Activated naive CD8-positive, alpha-beta T cell (primary cell): Measurements from ENCODE around the gene SORCS1.

ENCODE experiments used
- H3K27ac Mint-ChIP-seq: one replicate; pipeline ENCODE4 v1.8.0; 2021; ENCODE audit warnings: mixed read lengths
- H3K27me3 Mint-ChIP-seq: one replicate; pipeline ENCODE4 v1.8.0; 2021; ENCODE audit warnings: mixed read lengths
- H3K36me3 Mint-ChIP-seq: one replicate; pipeline ENCODE4 v1.8.0; 2021; ENCODE audit warnings: mixed read lengths
- H3K4me1 Mint-ChIP-seq: one replicate; pipeline ENCODE4 v1.8.0; 2021; ENCODE audit warnings: low read depth, mixed read lengths
- H3K4me3 Mint-ChIP-seq: one replicate; pipeline ENCODE4 v1.8.0; 2021; ENCODE audit warnings: mild to moderate bottlenecking, mixed read lengths
- H3K9me3 Mint-ChIP-seq: one replicate; pipeline ENCODE4 v1.8.0; 2021; ENCODE audit warnings: low read depth, mixed read lengths

The SORCS1 gene

DNA sequence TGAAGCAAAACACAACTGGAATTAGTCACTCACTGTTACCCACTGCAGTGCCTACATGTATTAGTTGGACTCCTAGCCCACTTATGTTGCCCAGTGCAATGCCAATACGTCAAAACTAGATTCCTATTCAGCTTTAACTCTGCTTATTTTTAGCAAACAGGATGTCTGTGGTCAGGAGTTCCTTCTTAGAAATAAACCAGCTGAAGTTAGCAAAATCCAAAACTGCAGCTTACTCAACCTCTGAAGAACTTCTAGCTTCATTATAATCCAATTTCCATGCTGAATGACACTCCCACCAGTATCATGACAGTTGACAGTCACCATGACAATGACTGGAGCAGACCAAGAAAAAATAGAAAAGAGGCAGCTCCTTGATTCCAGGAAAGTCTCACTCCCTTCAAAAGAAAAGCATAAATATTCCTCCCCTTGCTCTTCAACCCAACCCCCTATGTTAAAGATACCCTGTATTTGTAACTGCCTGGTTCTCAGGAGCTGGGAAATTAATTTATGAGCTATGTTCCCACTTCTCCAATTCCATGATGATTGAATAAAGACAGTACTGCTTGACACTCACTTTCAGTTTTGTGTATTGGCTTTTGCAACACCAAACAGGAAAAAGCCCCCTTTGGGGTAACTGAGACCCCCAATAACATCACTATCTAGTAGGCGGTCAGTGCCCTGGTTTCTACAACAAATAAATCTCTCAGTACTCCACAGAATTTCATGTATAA lies 327.4 kb downstream of the SORCS1 start:
- peaks cover 4% of the 10 kb centered on the region for H3K9me3 Mint-ChIP-seq
- no peak overlapping the region for H3K27ac Mint-ChIP-seq
- H3K36me3 Mint-ChIP-seq = no peaks in the 10 kb centered on the region
- H3K27me3 Mint-ChIP-seq = no peaks in the 10 kb centered on the region
- peaks cover 9% of the 10 kb centered on the region for H3K4me1 Mint-ChIP-seq
- H3K4me3 Mint-ChIP-seq = no peak overlapping the region

DNA sequence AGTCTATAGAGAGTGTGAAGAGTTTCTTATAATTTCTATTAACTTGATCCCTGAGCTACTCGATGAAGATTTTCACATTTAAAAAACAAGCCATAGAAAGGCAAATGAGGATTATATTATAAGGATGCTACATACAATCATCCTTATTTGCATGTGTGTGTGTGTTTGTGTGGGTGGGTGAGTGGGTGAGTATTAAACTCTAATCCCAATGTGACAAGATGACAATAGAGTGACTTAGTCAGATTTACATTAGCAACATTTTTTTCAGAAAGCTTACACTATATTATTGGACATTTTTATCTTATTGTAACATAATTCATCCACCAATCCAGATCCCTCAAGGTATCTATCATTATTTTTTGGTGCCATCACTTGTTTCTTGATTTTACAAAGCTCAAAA lies 331.7 kb downstream of the SORCS1 start:
- Mint-ChIP-seq H3K36me3 (no peaks in the 10 kb centered on the region), H3K4me3 (no peak overlapping the region), H3K4me1 (peaks cover 9% of the 10 kb centered on the region), H3K27ac (no peak overlapping the region), H3K9me3 (no peaks in the 10 kb centered on the region), H3K27me3 (no peaks in the 10 kb centered on the region)

DNA sequence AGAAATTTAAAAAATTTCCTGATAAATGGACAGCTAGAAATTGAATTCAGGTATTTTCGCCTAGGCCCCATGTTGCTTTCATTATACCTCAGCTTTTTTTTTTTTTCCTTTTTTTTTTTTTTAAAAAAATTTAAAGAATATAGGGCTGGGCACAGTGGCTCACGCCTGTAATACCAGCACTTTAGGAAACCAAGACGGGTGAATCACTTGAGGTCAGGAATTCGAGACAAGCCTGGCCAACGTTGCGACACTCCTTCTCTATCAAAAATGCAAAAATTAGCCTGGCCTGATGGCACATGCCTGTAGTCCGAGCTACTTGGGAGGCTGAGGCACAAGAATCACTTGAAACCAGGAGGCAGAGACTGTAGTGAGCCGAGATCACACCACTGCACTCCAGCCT lies 334.0 kb downstream of the SORCS1 start:
- Mint-ChIP-seq H3K27me3 (no peaks in the 10 kb centered on the region), H3K36me3 (no peaks in the 10 kb centered on the region), H3K9me3 (no peaks in the 10 kb centered on the region), H3K27ac (no peak overlapping the region), H3K4me1 (no peaks in the 10 kb centered on the region), H3K4me3 (no peak overlapping the region)

DNA sequence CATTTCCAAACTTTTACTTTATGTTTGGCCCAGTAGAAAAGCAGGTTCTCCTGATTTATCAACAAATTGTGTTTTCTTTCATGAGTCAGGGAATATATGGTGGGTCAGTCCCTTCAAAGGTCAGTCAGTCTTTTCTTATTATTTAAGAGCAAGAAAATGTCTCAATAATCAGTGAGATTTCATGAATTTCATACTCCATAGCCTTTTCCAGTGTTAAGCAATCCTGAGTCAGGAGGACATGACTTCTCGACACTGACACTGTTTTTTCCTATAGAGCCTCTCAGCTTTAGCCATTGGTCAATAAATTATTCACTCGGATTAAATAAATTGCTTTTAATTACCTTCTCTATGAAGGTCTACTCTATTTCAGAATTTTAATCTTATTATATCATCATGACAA lies 334.5 kb downstream of the SORCS1 start:
- Mint-ChIP-seq H3K9me3 (no peaks in the 10 kb centered on the region), H3K4me1 (no peaks in the 10 kb centered on the region), H3K27ac (no peak overlapping the region), H3K4me3 (no peak overlapping the region), H3K36me3 (no peaks in the 10 kb centered on the region), H3K27me3 (no peaks in the 10 kb centered on the region)

DNA sequence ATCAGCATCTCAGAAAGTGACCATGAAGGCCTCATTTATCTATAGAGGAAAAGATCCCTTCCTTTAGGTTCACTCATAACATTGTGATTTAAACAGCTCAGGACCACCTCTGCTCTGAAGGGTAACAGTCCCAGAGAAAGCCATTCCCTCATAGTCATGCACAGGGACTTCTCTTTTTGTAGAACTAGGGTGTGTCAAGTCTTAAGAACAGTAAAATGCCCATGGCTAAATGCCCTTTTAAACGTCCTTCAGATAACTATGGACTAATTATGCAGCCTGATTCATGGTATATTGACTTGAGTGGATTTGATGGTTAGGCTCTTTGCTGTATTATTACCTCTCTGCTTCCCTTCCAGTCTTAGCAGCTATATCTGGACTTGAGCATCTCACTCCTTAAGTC lies 337.8 kb downstream of the SORCS1 start:
- no peak overlapping the region for H3K4me3 Mint-ChIP-seq
- H3K36me3 Mint-ChIP-seq = no peaks in the 10 kb centered on the region
- H3K9me3 Mint-ChIP-seq = no peaks in the 10 kb centered on the region
- no peaks in the 10 kb centered on the region for H3K4me1 Mint-ChIP-seq
- no peak overlapping the region for H3K27ac Mint-ChIP-seq
- no peaks in the 10 kb centered on the region for H3K27me3 Mint-ChIP-seq

DNA sequence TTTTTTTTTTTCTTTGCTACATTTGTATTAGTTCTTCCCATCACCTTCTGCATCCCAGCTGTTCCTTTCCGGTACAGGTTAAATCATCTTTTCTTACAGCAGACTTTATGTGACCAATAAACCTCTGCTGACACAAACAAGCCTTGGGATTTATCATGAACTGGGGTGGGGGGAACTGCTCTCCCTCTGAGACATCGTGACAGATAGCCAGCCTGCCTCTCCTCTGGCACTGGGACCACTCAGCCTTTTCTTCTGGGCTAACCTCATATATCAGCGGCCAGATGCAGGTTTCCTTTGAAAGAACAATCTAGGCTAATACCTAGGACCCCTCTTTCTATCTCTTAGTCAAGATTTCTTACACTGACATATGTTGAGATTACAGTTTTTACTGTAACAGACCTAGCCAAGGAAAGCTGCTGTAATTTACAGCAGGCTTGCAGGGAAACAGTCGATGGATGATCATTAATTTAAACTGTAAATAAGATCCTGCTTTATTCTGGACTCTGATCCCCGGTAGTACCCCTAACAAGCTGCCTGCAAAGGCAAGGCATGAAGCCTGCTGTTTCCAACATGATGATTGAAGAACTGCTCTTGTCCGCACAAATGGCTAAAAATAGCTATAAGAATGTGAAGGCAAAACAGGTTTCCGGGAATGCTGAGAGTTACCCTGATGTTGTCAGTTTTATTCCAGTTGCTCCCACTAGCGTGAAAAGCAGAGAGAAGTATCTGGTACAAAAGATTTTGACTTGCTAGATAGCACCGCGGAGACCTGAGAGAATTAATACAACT lies 338.7 kb downstream of the SORCS1 start:
- no peaks in the 10 kb centered on the region for H3K27me3 Mint-ChIP-seq
- no peaks in the 10 kb centered on the region for H3K36me3 Mint-ChIP-seq
- H3K9me3 Mint-ChIP-seq = no peaks in the 10 kb centered on the region
- H3K4me3 Mint-ChIP-seq = no peak overlapping the region
- no peak overlapping the region for H3K27ac Mint-ChIP-seq
- no peaks in the 10 kb centered on the region for H3K4me1 Mint-ChIP-seq

DNA sequence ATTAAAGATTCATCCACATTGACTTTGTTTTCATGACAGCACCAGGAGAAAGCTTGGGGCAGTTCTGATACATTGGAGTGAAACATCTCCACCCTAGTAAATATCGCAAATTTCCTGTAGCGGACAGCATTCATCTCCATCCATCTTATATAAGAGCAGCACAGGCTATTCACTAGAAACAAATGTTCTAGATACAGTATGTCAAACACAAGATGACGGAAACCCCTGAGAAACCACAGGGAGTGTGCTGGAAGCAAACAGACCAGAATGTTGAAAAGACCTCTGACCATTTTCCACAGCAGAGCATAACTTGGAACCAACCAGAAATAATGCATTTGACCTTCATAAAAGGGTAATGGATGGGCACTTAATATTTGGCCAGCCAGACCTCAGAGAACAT lies 343.9 kb downstream of the SORCS1 start:
- no peaks in the 10 kb centered on the region for H3K27me3 Mint-ChIP-seq
- no peaks in the 10 kb centered on the region for H3K4me1 Mint-ChIP-seq
- no peaks in the 10 kb centered on the region for H3K36me3 Mint-ChIP-seq
- no peak overlapping the region for H3K27ac Mint-ChIP-seq
- H3K4me3 Mint-ChIP-seq = no peak overlapping the region
- H3K9me3 Mint-ChIP-seq = no peaks in the 10 kb centered on the region

DNA sequence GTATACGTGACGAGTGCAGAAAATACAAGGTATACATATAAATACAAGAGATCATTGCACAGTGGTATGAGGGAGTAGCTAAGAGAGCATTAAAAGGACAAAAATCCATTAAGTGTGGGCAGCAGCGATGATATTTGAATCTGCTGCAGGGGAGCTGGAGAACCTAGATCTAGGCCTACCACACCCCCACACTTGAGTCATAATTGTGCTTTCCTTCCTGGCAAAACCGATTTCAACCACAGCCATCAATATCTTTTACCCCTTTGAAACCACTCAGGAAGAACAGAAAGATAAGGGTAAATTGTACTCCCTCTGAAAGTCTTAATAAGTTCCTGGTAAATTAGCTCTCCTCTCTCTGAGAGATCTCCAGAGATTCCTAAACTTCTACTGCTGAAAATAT lies 345.0 kb downstream of the SORCS1 start:
- H3K4me3 Mint-ChIP-seq = no peak overlapping the region
- no peaks in the 10 kb centered on the region for H3K4me1 Mint-ChIP-seq
- H3K27me3 Mint-ChIP-seq = no peaks in the 10 kb centered on the region
- no peaks in the 10 kb centered on the region for H3K36me3 Mint-ChIP-seq
- H3K27ac Mint-ChIP-seq = no peak overlapping the region
- H3K9me3 Mint-ChIP-seq = no peaks in the 10 kb centered on the region

DNA sequence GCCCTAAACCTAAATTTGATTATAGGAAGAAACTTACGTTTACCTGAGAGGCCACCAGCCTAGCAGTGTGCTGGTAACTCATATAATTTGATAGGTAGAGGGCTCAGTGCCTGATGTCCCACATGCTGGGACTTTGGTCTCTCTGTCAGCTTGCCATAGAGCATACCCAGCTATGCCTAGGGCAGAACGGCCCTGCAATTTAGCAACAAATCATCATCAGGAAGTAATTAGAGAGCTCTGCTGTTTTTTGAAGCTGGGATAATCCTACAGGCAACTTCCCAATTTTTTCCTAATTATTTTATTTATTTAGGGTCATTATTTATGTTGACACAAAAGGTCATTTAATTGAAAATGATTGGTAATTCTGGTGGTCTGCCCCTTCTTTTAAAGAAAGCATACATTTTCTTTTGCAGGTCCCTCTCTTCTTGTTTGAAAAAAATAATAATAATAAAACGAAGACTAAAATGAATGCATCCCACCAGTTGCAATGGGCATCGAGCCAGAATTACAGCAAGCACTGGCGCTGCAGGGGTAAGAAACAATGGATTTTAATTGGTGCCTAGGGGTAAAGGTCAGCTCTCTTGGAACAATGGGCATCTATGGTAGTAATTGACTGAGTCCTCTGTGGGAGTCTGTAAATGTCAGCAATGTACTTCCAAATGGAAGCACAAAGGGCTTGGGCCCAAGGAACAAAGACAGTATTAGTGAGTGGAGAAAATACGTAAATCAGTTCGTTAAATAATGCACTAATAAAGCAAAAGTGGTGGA lies 348.0 kb downstream of the SORCS1 start:
- H3K36me3 Mint-ChIP-seq = no peaks in the 10 kb centered on the region
- H3K27me3 Mint-ChIP-seq = no peaks in the 10 kb centered on the region
- H3K9me3 Mint-ChIP-seq = no peaks in the 10 kb centered on the region
- no peak overlapping the region for H3K27ac Mint-ChIP-seq
- no peak overlapping the region for H3K4me3 Mint-ChIP-seq
- H3K4me1 Mint-ChIP-seq = no peaks in the 10 kb centered on the region

DNA sequence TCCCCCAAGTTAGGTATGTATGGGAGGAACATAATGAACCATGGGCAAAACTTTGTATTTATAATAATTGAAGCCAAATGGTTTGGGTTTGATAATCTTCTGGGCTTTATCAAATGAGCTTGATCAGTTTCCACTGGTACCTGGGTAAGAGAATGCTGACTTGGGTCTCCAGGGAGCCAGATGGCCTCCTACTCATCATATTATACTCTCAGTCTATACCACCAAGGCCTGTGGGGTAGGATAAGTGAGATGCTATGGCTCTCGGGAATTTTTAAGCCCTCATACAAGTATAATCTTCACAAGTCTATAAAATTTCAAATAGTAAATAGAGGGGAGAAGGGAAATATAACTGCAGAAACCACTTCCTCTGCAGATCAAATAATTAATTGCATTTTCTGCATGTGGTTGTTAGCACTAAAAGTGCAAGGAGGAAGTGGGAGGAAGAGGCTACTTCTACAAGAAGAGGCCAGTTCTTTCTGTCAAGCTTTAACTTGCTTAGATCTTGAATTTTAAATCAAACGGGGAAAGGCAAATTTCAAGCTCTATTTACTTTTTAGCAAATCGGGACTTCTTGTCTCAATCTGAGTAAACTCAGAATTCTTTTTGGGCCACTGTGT lies 349.0 kb downstream of the SORCS1 start:
- Mint-ChIP-seq H3K27ac (no peak overlapping the region), H3K4me3 (no peak overlapping the region), H3K9me3 (no peaks in the 10 kb centered on the region), H3K36me3 (no peaks in the 10 kb centered on the region), H3K4me1 (no peaks in the 10 kb centered on the region), H3K27me3 (no peaks in the 10 kb centered on the region)

DNA sequence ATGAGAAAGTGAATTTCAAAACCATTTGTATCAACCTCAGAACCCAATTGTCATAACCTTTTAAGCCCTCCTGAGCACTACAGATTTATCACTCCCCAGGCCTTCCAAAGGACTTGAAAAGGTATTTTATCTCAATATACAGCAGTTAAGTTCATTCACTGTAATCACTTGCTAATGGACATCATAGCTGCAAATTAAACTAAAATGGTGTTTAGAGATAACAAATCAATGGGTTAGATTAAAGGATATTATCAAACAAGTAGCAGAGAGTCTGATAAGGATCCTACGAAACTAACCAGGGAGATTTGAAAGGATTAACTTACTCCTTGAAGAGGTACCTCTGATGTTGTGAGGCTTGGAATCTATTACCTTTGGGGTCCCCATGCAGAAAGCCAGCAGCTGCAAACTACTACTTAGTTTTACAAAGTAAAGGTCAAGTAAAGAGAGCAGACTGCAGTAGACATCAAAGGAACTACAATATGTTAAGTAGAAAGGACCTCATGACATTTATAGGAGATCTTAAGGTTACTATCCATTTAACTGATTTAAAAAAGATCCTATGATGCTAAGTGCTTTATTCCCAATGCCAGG lies 359.4 kb downstream of the SORCS1 start:
- Mint-ChIP-seq H3K27ac (no peak overlapping the region), H3K27me3 (peaks cover 1% of the 10 kb centered on the region)

DNA sequence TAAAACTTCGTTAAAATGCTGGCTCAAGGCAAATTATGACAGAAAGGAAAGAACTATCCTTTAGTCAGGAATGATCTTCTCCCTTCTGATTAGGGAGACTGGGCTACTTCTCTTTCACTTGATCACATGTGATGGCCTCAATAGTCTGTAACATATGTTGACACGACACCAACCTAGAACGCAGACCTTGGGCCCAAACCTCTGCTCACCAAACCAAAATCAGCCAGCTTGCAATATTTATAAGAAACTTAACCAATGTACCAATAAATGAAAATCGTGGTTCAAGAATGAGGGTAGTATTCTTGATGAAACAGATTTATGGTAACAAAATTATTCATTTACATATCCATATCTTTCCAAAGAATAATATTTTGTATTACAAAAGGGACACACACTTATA lies 361.6 kb downstream of the SORCS1 start:
- Mint-ChIP-seq H3K4me3 (no peak overlapping the region), H3K27me3 (peaks cover 1% of the 10 kb centered on the region), H3K27ac (no peak overlapping the region), H3K36me3 (no peaks in the 10 kb centered on the region), H3K4me1 (no peaks in the 10 kb centered on the region), H3K9me3 (no peaks in the 10 kb centered on the region)

More for the DNA sequence above, 359.4 kb downstream of the SORCS1 start:
- Mint-ChIP-seq H3K9me3 (no peaks in the 10 kb centered on the region), H3K4me1 (no peaks in the 10 kb centered on the region), H3K4me3 (no peak overlapping the region), H3K36me3 (no peaks in the 10 kb centered on the region)

DNA sequence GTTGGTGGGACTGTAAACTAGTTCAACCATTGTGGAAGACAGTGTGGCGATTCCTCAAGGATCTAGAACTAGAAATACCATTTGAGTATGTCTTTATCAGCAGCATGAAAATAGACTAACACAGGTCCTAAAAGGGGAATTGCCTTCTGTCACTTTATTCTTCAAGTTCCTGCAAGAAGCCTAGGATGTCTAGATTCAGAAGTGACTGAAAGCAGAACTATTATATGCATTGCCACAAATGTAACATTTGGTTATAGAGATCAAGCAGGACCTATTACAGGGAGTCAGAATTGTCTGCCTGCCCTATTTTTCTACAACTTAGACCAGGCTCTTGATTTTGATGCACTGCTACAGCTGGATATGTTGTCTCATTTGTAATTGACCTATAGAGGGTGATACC lies 364.7 kb downstream of the SORCS1 start:
- H3K4me3 Mint-ChIP-seq = no peak overlapping the region

DNA sequence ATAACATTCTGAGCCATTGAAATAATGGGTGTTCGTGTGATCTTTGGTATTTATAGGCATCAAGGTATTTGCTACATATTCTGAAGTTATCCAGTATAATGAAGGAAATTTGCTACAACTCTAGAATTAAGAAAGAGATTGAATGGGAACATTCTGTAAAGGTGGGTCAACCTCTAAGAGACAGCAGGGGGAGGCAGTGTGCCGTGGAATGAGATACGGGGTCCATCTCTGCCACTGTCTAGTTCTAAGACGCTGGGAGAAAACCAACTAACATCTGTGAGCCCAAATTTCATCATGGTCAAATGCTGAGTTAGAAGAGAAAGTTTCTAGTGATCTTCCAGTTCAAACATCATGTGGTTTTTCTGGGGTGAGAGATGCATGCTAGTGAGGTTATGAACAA lies 368.9 kb downstream of the SORCS1 start:
- no peaks in the 10 kb centered on the region for H3K4me1 Mint-ChIP-seq
- no peak overlapping the region for H3K27ac Mint-ChIP-seq

More for the DNA sequence above, 364.7 kb downstream of the SORCS1 start:
- H3K4me1 Mint-ChIP-seq = no peaks in the 10 kb centered on the region
- H3K36me3 Mint-ChIP-seq = no peaks in the 10 kb centered on the region
- H3K27me3 Mint-ChIP-seq = peaks cover 1% of the 10 kb centered on the region
- no peak overlapping the region for H3K27ac Mint-ChIP-seq
- H3K9me3 Mint-ChIP-seq = no peaks in the 10 kb centered on the region

More for the DNA sequence above, 368.9 kb downstream of the SORCS1 start:
- no peak overlapping the region for H3K4me3 Mint-ChIP-seq
- no peaks in the 10 kb centered on the region for H3K9me3 Mint-ChIP-seq
- H3K27me3 Mint-ChIP-seq = no peaks in the 10 kb centered on the region
- H3K36me3 Mint-ChIP-seq = no peaks in the 10 kb centered on the region
